GM19035 (cell line): ENCODE results near the gene AKAP9.
"Not testable (repeated sequence)": the region's sequence is repeated elsewhere in the genome, so short reads cannot be mapped to it uniquely, and the experiment has no call there.

Experiments
- ATAC-seq: cut with Tn5 transposase; IDR thresholded peaks from one replicate; pipeline ENCODE4 v1.9.1; 2021; ENCODE audit not compliant: unreplicated experiment

AKAP9 gene

GRCh38 chr7:92131764-92132330, 191.2 kb downstream of the AKAP9 start:
- ATAC-seq = no peak

GRCh38 chr7:92133133-92133736, 192.6 kb downstream of the AKAP9 start:
- ATAC-seq = peak; percentile 13

- ATAC-seq = peak; percentile 35
Observed at GRCh38 chr7:92133737-92134270, 193.1 kb downstream of the AKAP9 start.

GRCh38 chr7:92134271-92135051, 193.8 kb downstream of the AKAP9 start, which contains the start of gene CYP51A1:
CYP51A1 (minus strand) TSS chr7:92134477; CDS start chr7:92134364, 113 bp downstream.
- peak; percentile 88 for ATAC-seq

- ATAC-seq = no peak
Observed at GRCh38 chr7:92135052-92135889, 194.6 kb downstream of the AKAP9 start.

- no peak for ATAC-seq
Observed at GRCh38 chr7:92137557-92137956, 196.9 kb downstream of the AKAP9 start.

- ATAC-seq = no peak
Observed at GRCh38 chr7:92141161-92141560, 200.5 kb downstream of the AKAP9 start.

GRCh38 chr7:92142791-92143190, 202.1 kb downstream of the AKAP9 start:
- not testable (repeated sequence) for ATAC-seq

GRCh38 chr7:92143192-92143880, 202.7 kb downstream of the AKAP9 start:
- ATAC-seq = not testable (repeated sequence)

GRCh38 chr7:92149736-92150239, 209.1 kb downstream of the AKAP9 start:
- no peak for ATAC-seq

- ATAC-seq = no peak
Observed at GRCh38 chr7:92150450-92151017, 209.9 kb downstream of the AKAP9 start.

GRCh38 chr7:92155108-92155739, 214.6 kb downstream of the AKAP9 start:
- ATAC-seq = no peak

- no peak for ATAC-seq
Observed at GRCh38 chr7:92156990-92157389, 216.3 kb downstream of the AKAP9 start.

GRCh38 chr7:92158660-92159575, 218.3 kb downstream of the AKAP9 start:
- ATAC-seq = peak; percentile 72
